WI38 (cell line): ENCODE data around the gene AFF3.
A peak's percentile ranks its signal among the peaks of the same experiment; 100 is the strongest.

ENCODE experiments used
- H3K4me3 ChIP-seq: 2 replicates; pipeline ENCODE4 v1.5.1; 2011; ENCODE audit warnings: low read depth, mild to moderate bottlenecking, control low read depth, low read length
- TF ChIP-seq, protein P1 (sequence below): IDR thresholded peaks from 2 replicates; pipeline ENCODE4 v1.5.1; 2012; ENCODE audit warnings: low read depth, mild to moderate bottlenecking, control low read depth, low read length

The AFF3 gene

DNA sequence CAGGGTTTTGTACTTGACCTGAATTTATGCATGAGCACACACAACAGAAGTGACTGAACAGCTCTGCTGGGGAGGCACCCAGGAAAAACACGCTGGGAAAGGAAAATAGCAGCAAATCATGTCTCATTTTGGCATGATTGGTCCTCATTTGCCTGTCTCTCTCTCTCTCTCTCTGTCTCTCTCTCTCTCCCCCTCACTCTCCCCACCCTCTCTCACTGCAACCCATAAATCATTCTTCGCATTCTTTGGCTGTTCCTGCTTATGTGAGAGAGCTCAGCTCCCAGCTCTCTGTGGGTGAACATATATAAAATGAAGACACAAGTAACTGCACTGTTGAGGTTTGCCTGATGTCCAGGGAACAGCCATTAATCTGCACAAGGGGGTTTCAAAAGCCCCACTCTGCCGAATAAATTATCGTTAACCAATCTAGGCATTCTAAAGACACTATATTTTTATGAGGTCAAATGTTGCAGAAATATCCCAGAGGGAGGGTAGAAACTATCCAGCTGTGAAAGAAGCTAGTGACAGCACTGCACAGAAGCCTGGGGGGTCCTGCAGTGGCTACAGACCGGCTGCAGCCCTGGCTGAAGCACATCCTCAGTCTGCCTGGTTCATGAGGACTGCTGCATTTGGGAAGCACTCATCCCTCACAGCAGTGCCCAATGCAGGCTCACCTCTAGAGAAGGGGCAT lies 260.3 kb downstream of the AFF3 start:
- H3K4me3 ChIP-seq: no peak overlapping the region
- TF ChIP-seq, protein P1, sequence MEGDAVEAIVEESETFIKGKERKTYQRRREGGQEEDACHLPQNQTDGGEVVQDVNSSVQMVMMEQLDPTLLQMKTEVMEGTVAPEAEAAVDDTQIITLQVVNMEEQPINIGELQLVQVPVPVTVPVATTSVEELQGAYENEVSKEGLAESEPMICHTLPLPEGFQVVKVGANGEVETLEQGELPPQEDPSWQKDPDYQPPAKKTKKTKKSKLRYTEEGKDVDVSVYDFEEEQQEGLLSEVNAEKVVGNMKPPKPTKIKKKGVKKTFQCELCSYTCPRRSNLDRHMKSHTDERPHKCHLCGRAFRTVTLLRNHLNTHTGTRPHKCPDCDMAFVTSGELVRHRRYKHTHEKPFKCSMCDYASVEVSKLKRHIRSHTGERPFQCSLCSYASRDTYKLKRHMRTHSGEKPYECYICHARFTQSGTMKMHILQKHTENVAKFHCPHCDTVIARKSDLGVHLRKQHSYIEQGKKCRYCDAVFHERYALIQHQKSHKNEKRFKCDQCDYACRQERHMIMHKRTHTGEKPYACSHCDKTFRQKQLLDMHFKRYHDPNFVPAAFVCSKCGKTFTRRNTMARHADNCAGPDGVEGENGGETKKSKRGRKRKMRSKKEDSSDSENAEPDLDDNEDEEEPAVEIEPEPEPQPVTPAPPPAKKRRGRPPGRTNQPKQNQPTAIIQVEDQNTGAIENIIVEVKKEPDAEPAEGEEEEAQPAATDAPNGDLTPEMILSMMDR: no peak

DNA sequence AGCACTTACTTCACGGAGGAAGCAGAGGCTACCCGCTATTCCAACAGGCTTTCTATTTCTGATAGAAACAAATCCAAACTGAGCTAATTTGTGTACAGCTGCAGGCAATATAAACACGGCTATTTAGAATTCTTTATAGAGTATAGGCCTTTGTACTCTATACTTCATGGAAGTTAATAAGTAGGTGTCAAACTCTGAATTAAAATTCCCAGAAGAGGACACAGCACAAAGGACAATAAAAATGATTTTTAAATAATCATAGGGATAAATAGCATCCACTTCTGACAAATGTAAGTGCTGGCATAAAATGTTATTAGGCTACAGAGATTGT lies 261.5 kb downstream of the AFF3 start:
- peak overlapping the region; percentile 22 for H3K4me3 ChIP-seq
- TF ChIP-seq, protein P1: no peak

DNA sequence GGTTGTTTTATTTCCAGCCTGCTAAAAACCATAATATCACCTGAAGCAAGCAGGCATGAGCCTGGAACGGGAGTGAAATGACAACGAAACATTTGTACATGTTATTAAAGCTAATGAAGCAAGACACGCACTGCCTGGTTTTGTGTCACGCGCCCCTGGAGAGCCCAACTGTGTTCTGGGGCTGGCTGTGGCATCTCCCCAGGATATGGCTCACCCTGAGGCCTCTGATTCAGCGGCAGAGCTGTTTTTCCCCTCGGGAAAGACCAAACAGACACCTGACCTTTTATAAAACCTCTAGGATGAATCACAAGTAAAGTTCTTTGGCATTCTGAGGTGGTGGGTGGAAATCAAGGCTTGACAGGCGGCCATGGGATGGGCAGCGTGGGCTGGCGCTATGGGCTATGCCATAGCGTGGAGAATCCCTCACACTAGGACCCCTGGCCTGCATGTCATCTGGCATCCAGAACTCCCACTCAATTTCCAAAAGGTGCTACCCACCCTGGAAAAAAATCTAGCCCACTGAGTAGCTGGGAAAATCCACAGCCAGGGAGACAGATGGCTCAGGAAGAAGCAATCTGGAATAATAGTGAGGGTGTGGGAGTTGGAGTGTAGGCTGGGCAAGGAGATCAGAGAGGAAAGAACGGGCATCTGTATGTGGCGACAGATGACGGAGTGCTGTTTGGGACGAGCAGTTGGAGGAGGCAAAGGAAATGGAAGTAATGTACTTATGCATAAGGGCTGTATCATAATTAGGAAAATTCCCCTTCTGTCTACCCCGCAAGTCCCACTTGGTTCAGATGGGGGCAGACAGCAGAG lies 262.0 kb downstream of the AFF3 start:
- H3K4me3 ChIP-seq: peak overlapping the region; percentile 22
- TF ChIP-seq, protein P1: no peak

DNA sequence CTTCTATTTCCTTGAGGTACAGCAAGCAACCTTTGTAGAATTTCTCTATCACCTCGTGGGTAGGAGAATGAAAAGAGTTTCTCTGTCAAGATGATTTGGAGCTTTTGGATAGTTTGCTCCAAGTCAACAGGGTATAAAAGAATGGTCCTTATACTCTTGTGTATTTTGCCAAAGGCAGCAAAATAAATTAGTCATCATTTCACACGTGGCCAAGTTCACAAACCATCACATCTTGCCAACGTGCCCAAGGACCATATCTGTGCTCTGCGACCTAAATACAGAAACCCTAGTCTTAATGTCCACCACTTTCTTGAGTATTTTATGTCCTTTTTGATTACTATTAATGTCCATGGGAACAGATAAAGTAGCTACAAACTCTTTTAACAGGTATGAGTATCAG lies 262.9 kb downstream of the AFF3 start:
- no peak overlapping the region for H3K4me3 ChIP-seq
- TF ChIP-seq, protein P1: no peak

DNA sequence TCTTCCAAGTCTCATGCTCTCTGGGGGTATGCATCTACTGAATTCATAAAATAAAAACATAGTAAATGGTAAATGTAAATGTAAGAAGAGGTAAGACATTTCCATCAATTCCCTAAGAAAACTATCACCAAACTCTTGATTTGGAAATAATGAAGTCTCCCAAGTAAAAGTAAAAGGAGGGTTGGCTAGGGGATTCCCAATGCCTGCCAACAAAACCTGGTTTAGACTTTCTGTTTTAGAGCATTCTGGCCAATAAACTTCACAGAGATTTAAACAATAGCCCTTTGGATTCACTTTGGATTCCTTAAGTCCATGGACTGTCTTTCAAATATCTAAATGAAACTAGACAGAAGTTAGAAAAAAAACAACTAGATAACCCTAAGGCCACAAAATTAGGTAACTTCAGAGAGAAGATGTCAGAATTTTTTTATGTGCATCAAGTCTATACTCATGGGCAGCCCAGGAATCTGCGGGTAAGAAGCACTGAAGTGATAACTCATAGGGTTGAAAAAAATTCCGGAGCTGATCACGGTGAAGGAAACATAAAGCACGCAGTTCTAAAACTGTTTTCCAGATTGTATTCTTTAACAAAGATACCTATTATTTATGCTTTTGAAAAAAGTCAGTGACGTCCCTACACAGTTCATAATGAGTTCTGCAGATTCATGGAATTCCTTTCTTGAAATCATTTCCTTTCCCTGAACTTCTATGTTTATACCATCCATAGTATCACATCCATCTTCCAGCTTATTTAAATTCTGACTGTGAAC lies 263.6 kb downstream of the AFF3 start:
- TF ChIP-seq, protein P1: no peak
- peak overlapping the region; percentile 18; the same call in 1 of the 2 replicates for H3K4me3 ChIP-seq

DNA sequence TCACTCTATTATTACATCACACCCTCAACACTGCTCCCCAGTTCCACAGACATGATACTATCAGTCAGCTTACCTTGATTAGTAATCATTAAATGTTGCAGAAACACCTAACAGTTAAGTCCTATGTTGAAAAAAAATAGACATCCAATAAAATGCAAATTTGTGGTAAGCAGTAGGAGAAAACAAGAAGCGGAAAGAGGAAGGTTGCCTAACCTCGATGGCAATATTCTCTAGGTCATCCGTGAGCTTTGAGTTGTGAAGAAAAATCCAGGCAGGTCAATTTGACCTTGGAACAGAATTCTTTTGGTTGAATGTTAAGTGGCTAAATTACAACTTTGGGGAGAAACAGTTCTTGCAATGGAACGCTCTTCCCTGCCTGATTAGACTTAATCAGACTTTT lies 264.4 kb downstream of the AFF3 start:
- no peak overlapping the region for H3K4me3 ChIP-seq
- TF ChIP-seq, protein P1: no peak
